Type B pancreatic cell (in vitro differentiated cells): ENCODE data around the gene KIF6. TPM values are rescaled to one million over a fixed set of nuclear protein-coding genes. Genes with fewer than 3 reads are reported as not detected.

Experiments used
- DNase-seq: peaks from one replicate; pipeline ENCODE4 v3.0.0; 2021; ENCODE audit warnings: mixed read lengths; ENCODE audit not compliant: unreplicated experiment; ENCODE audit errors: extremely low spot score
- H3K27ac Mint-ChIP-seq: 2 replicates; pipeline ENCODE4 v1.8.0; 2021; ENCODE audit warnings: mild to moderate bottlenecking, mixed read lengths
- H3K27me3 Mint-ChIP-seq: 2 replicates; pipeline ENCODE4 v1.8.0; 2021; ENCODE audit warnings: mixed read lengths
- H3K36me3 Mint-ChIP-seq: 2 replicates; pipeline ENCODE4 v1.8.0; 2021; ENCODE audit warnings: mixed read lengths
- H3K4me1 Mint-ChIP-seq: one replicate; pipeline ENCODE4 v1.8.0; 2021; ENCODE audit warnings: mixed read lengths; ENCODE audit not compliant: unreplicated experiment
- H3K4me3 Mint-ChIP-seq: 2 replicates; pipeline ENCODE4 v1.8.0; 2021; ENCODE audit warnings: mild to moderate bottlenecking, mixed read lengths
- H3K9me3 Mint-ChIP-seq: 2 replicates; pipeline ENCODE4 v1.8.0; 2021; ENCODE audit warnings: mixed read lengths
- total RNA-seq: library from RNA; stranded (reverse); gene quantifications from 2 replicates; pipeline ENCODE4 v1.2.1, GENCODE V29; 2021; ENCODE audit warnings: low replicate concordance
- TF ChIP-seq, protein P1 (sequence below): fragments of 200-600 bp; sonication (generic); conservative IDR thresholded peaks from 2 replicates; pipeline ENCODE4 v1.5.0; 2021; ENCODE audit warnings: antibody characterized with exemption, mild to moderate bottlenecking

The KIF6 gene
- total RNA-seq, 1 donor from 2014 or later = 3.3 TPM

- Mint-ChIP-seq H3K36me3 (no peaks in the 10 kb centered on the region), H3K27me3 (no peaks in the 10 kb centered on the region), H3K9me3 (no peaks in the 10 kb centered on the region), H3K27ac (no peak overlapping the region), H3K4me3 (no peak overlapping the region), H3K4me1 (no peaks in the 10 kb centered on the region)
- TF ChIP-seq, protein P1, sequence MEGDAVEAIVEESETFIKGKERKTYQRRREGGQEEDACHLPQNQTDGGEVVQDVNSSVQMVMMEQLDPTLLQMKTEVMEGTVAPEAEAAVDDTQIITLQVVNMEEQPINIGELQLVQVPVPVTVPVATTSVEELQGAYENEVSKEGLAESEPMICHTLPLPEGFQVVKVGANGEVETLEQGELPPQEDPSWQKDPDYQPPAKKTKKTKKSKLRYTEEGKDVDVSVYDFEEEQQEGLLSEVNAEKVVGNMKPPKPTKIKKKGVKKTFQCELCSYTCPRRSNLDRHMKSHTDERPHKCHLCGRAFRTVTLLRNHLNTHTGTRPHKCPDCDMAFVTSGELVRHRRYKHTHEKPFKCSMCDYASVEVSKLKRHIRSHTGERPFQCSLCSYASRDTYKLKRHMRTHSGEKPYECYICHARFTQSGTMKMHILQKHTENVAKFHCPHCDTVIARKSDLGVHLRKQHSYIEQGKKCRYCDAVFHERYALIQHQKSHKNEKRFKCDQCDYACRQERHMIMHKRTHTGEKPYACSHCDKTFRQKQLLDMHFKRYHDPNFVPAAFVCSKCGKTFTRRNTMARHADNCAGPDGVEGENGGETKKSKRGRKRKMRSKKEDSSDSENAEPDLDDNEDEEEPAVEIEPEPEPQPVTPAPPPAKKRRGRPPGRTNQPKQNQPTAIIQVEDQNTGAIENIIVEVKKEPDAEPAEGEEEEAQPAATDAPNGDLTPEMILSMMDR = no peak
- no peak for DNase-seq
These were observed 78.3 kb downstream of the KIF6 start for GRCh38 chr6:39646751-39647420.

DNA sequence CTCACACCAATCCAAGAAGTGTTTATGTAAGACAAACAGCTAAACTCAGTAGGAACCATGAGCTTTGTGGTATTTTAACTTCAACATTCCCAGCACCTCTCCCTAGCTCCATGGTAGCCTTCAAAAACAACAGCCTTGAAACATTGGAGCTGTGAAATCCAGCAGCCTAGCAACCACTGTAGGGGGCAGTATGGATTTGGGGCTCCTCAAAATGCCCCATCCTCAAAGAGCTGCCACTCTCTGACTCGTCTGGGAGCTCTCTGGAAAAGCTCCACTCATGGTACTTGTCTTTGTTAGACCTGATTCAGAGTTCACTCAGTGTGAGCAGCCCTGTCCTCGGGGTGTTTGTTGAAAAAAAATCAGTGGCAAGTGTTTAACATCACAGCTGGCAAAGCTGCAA lies 82.9 kb downstream of the KIF6 start:
- no peak for DNase-seq
- Mint-ChIP-seq H3K27ac (no peak overlapping the region), H3K4me3 (no peak overlapping the region)

DNA sequence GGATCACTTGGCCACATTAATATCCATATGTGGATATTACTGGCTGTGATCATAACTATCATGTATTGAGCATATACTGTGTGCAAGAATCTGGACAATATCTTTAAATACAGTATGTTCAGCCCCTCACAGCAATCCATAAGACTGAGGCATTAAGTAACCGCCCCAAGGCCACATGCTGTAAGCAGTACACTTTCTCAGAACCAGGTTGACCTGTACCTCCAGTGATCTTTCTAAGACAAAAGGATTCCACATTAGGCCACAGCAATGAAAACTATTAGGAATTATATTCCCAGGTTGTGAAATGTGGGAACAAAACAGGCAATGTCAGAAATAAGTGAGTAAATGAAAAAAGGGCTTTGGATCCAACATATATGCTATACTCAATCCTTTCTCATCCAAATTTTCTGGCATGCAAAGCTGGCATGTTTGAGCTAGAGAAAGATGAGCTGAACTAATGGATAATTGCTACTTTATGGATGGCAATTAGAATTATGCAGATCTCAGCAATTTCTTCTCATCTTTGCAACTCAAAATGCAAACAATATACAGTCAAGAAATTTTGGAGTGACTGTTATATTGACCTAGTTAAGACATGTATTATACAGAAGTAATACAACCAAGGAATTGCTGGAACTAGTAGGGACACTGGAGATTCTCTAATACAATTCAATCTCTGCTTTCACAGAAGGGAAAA lies 86.9 kb downstream of the KIF6 start:
- Mint-ChIP-seq H3K36me3 (no peaks in the 10 kb centered on the region), H3K4me1 (peaks cover 9% of the 10 kb centered on the region)
- TF ChIP-seq, protein P1 = no peak

More for the DNA sequence above, 82.9 kb downstream of the KIF6 start:
- no peaks in the 10 kb centered on the region for H3K36me3 Mint-ChIP-seq
- no peaks in the 10 kb centered on the region for H3K27me3 Mint-ChIP-seq
- H3K9me3 Mint-ChIP-seq = peaks cover 4% of the 10 kb centered on the region
- TF ChIP-seq, protein P1 = no peak
- H3K4me1 Mint-ChIP-seq = peaks cover 6% of the 10 kb centered on the region

GRCh38 chr6:39634646-39635341 lies 90.4 kb downstream of the KIF6 start:
- no peak overlapping the region for H3K4me3 Mint-ChIP-seq
- TF ChIP-seq, protein P1 = no peak
- no peaks in the 10 kb centered on the region for H3K36me3 Mint-ChIP-seq
- no peak overlapping the region for H3K27ac Mint-ChIP-seq
- no peaks in the 10 kb centered on the region for H3K27me3 Mint-ChIP-seq
- DNase-seq = no peak
- H3K9me3 Mint-ChIP-seq = peaks cover 6% of the 10 kb centered on the region
- H3K4me1 Mint-ChIP-seq = peaks cover 9% of the 10 kb centered on the region

More for the DNA sequence above, 86.9 kb downstream of the KIF6 start:
- H3K9me3 Mint-ChIP-seq = peaks cover 4% of the 10 kb centered on the region
- no peaks in the 10 kb centered on the region for H3K27me3 Mint-ChIP-seq
- no peak overlapping the region for H3K27ac Mint-ChIP-seq
- DNase-seq = no peak
- H3K4me3 Mint-ChIP-seq = no peak overlapping the region

GRCh38 chr6:39625209-39625608 lies 100.0 kb downstream of the KIF6 start:
- no peak overlapping the region for H3K4me3 Mint-ChIP-seq
- TF ChIP-seq, protein P1 = no peak
- no peak for DNase-seq
- H3K27me3 Mint-ChIP-seq = no peaks in the 10 kb centered on the region
- peaks cover 4% of the 10 kb centered on the region for H3K9me3 Mint-ChIP-seq
- H3K36me3 Mint-ChIP-seq = no peaks in the 10 kb centered on the region
- no peaks in the 10 kb centered on the region for H3K4me1 Mint-ChIP-seq
- H3K27ac Mint-ChIP-seq = no peak overlapping the region
